ENCODE results near the gene XDH. TPM values are rescaled to one million over a fixed set of nuclear protein-coding genes. Genes with fewer than 3 reads are reported as not detected.

Gene XDH
- total RNA-seq, 1 donor from 2014 or later = 0.05 TPM

DNA sequence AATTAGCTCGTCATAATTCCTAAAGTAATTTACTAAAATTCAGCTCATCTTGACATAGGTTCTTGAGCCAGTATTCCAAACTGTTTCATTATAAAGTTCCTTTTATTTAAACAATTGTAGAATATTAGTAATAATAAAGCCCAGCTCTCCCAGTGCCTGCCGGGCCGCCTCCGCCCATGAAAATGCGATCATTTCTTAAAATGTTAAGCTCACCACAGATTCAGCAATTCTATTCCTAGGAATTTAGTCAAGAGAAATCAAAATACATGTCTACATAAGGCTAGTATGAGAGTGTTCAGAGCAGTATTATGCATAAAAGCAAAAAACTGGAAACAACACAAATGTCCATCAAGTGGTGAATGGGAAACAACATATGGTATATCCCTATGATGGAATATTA lies 52.0 kb downstream of the XDH start:
- H3K27me3 ChIP-seq (ENCODE audit: low read depth) = no peaks in the 10 kb centered on the region
- TF ChIP-seq, protein P1, sequence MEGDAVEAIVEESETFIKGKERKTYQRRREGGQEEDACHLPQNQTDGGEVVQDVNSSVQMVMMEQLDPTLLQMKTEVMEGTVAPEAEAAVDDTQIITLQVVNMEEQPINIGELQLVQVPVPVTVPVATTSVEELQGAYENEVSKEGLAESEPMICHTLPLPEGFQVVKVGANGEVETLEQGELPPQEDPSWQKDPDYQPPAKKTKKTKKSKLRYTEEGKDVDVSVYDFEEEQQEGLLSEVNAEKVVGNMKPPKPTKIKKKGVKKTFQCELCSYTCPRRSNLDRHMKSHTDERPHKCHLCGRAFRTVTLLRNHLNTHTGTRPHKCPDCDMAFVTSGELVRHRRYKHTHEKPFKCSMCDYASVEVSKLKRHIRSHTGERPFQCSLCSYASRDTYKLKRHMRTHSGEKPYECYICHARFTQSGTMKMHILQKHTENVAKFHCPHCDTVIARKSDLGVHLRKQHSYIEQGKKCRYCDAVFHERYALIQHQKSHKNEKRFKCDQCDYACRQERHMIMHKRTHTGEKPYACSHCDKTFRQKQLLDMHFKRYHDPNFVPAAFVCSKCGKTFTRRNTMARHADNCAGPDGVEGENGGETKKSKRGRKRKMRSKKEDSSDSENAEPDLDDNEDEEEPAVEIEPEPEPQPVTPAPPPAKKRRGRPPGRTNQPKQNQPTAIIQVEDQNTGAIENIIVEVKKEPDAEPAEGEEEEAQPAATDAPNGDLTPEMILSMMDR (IDR thresholded peaks at IDR 0.05; ENCODE audit: borderline replicate concordance) = no peak
- no peak overlapping the region for H3K4me3 ChIP-seq
- intact Hi-C loops (cut with micrococcal nuclease) = no loop called here
- H3K9me3 ChIP-seq (replicated peaks) = no peaks in the 10 kb centered on the region
- no peaks in the 10 kb centered on the region for H3K4me1 ChIP-seq
- H3K36me3 ChIP-seq = no peaks in the 10 kb centered on the region
- DNase-seq = no peak
- no peak overlapping the region for H3K27ac ChIP-seq (replicated peaks)

DNA sequence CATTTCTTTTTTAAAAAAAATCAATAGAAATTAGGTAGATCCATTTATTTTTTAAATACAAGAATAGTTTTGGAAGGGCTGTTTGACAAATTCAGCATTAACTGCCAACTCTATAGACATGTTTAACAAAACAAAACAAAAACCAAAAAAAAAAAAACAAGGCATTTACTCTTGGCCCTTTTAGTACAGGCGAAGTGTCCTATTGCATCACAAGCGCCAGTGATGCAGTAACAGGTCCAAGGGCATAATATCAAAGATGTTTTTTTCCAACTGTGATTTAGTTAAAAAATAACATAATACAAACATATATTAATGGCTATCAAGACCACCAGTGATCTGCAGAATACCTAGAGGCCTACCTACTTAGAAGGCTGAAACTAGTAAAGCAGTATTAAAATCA lies 55.3 kb downstream of the XDH start:
- Histone ChIP-seq H3K27ac (replicated peaks) (no peak overlapping the region), H3K4me1 (no peaks in the 10 kb centered on the region), H3K4me3 (no peak overlapping the region), H3K36me3 (no peaks in the 10 kb centered on the region), H3K9me3 (replicated peaks) (no peaks in the 10 kb centered on the region), H3K27me3 (ENCODE audit: low read depth) (peaks cover 18% of the 10 kb centered on the region)
- no peak for DNase-seq
- TF ChIP-seq, protein P1 (IDR thresholded peaks at IDR 0.05; ENCODE audit: borderline replicate concordance) = no peak
- intact Hi-C loops (cut with micrococcal nuclease) = no loop called here

DNA sequence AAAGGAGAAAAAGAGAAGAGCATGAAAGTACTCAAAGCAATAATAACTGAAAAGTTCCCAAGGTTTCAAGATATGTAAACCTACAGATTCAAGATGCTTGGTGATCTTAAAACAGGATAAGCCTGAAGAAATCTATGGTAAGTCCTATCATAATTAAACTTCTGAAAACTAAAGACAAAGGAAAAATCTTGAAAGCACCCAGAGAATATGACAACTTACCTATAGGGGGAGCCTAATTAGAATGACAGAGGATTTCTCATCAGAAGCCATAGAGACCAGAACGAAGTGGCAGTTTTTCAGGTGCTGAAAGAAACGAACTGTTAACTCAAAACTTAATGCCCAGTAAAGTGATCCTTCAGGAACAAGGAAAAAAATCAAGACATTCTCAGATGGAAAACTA lies 59.7 kb downstream of the XDH start:
- Histone ChIP-seq H3K27me3 (ENCODE audit: low read depth) (peaks cover 36% of the 10 kb centered on the region), H3K9me3 (replicated peaks) (peaks cover 10% of the 10 kb centered on the region), H3K4me3 (no peak overlapping the region), H3K4me1 (no peaks in the 10 kb centered on the region), H3K36me3 (no peaks in the 10 kb centered on the region), H3K27ac (replicated peaks) (no peak overlapping the region)
- intact Hi-C loops (cut with micrococcal nuclease) = no loop called here
- DNase-seq = no peak
- TF ChIP-seq, protein P1 (IDR thresholded peaks at IDR 0.05; ENCODE audit: borderline replicate concordance) = no peak

DNA sequence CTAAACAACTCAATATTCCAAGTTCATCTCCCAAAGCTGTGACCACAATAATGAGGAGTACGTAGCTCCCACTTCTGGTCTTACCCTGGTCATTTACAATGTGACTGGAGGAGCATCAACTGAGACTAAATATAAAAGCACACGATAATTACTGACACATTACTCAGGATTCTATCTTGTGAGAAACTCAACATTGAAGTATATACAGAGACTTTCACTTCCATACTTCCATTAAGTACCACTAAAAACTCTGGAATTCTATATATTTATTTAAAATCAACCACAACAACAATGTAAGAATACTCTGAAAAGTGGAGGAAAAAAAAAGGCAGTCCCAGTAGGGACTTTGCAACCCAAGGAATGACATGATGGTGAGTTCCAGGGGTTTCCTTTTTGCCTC lies 61.4 kb downstream of the XDH start:
- intact Hi-C loops (cut with micrococcal nuclease) = no loop called here
- H3K27me3 ChIP-seq (ENCODE audit: low read depth) = peaks cover 36% of the 10 kb centered on the region
- H3K4me1 ChIP-seq = no peaks in the 10 kb centered on the region
- no peaks in the 10 kb centered on the region for H3K36me3 ChIP-seq
- H3K9me3 ChIP-seq (replicated peaks) = peaks cover 10% of the 10 kb centered on the region
- no peak overlapping the region for H3K27ac ChIP-seq (replicated peaks)
- H3K4me3 ChIP-seq = no peak overlapping the region
- TF ChIP-seq, protein P1 (IDR thresholded peaks at IDR 0.05; ENCODE audit: borderline replicate concordance) = no peak
- DNase-seq = no peak

DNA sequence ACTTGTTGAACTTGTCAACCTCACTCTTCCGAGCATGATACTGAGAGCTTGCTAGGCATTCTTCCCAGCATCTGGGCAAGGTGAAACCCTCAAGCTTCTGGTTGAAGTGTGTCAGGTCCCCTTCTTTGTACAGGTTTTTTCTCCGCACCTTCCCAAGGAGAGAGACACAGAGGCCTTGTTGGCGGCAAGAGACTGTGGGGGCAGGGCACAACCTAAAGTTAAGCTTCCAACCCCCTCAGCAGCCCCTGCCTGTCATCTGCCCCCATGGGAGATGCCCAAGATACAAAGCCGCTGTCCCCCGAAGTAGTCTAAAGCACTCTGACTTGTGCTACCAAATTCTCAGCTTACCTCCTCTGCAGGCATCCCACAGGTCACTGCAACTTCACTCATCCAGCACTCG lies 64.9 kb downstream of the XDH start:
- Histone ChIP-seq H3K9me3 (replicated peaks) (peaks cover 10% of the 10 kb centered on the region), H3K4me3 (no peak overlapping the region), H3K27ac (replicated peaks) (no peak overlapping the region), H3K4me1 (no peaks in the 10 kb centered on the region), H3K27me3 (ENCODE audit: low read depth) (peaks cover 28% of the 10 kb centered on the region), H3K36me3 (no peaks in the 10 kb centered on the region)
- intact Hi-C loops (cut with micrococcal nuclease) = no loop called here
- TF ChIP-seq, protein P1 (IDR thresholded peaks at IDR 0.05; ENCODE audit: borderline replicate concordance) = no peak
- no peak for DNase-seq

DNA sequence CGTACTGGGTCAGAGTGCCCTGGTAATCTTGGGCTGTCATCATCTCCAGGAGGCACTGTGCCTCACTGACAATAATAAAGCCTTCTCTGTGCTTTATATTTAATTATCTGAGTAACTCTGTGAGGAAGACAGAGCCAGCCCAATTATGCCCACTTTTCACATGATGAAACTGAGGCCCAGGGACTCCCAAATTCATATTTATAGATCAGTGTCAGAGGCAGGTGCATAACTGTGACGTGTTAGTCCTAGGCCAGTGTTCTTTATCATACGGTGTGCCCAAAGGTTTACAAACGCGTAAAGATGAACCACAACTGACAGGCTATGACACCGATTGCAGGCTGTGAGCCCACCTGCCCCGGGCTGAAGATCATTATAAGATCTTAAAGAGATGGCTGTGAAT lies 65.4 kb downstream of the XDH start:
- TF ChIP-seq, protein P1 (IDR thresholded peaks at IDR 0.05; ENCODE audit: borderline replicate concordance) = no peak
- intact Hi-C loops (cut with micrococcal nuclease) = no loop called here
- no peak overlapping the region for H3K27ac ChIP-seq (replicated peaks)

More for the DNA sequence above, 65.4 kb downstream of the XDH start:
- no peak overlapping the region for H3K4me3 ChIP-seq
- H3K27me3 ChIP-seq (ENCODE audit: low read depth) = peaks cover 28% of the 10 kb centered on the region
- no peaks in the 10 kb centered on the region for H3K36me3 ChIP-seq
- H3K4me1 ChIP-seq = no peaks in the 10 kb centered on the region
- DNase-seq = no peak
- peaks cover 10% of the 10 kb centered on the region for H3K9me3 ChIP-seq (replicated peaks)
